WERI-Rb-1 (cell line): Measurements from ENCODE around the gene THAP3.

ENCODE experiments used
- DNase-seq: peaks from one replicate; pipeline ENCODE4 v3.0.0-alpha.2; 2020
- H3K27ac ChIP-seq: fragments of 250-450 bp; sonication (Bioruptor Pico); 2 replicates; pipeline ENCODE4 v1.5.1; 2020; ENCODE audit warnings: mild to moderate bottlenecking, moderate library complexity
- H3K27me3 ChIP-seq: fragments of 250-450 bp; sonication (Bioruptor Pico); 2 replicates; pipeline ENCODE4 v1.5.1; 2021; ENCODE audit warnings: mild to moderate bottlenecking, low read depth, moderate library complexity; ENCODE audit not compliant: insufficient read depth, severe bottlenecking
- H3K36me3 ChIP-seq: fragments of 250-450 bp; sonication (Bioruptor Pico); 2 replicates; pipeline ENCODE4 v1.5.1; 2020; ENCODE audit warnings: mild to moderate bottlenecking, moderate library complexity
- H3K4me3 ChIP-seq: 2 replicates; pipeline ENCODE4 v1.5.1; 2011; ENCODE audit warnings: low read depth, mild to moderate bottlenecking, control low read depth, low read length
- H3K9me3 ChIP-seq: fragments of 250-450 bp; sonication (Bioruptor Pico); 2 replicates; pipeline ENCODE4 v1.5.1; 2021; ENCODE audit warnings: mild to moderate bottlenecking, moderate library complexity; ENCODE audit not compliant: severe bottlenecking
- TF ChIP-seq, protein P1 (sequence below): IDR thresholded peaks from 2 replicates; pipeline ENCODE4 v1.5.1; 2011; ENCODE audit warnings: low read depth, mild to moderate bottlenecking, control low read depth, inconsistent platforms, low read length

The THAP3 gene, protein sequence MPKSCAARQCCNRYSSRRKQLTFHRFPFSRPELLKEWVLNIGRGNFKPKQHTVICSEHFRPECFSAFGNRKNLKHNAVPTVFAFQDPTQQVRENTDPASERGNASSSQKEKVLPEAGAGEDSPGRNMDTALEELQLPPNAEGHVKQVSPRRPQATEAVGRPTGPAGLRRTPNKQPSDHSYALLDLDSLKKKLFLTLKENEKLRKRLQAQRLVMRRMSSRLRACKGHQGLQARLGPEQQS

DNA sequence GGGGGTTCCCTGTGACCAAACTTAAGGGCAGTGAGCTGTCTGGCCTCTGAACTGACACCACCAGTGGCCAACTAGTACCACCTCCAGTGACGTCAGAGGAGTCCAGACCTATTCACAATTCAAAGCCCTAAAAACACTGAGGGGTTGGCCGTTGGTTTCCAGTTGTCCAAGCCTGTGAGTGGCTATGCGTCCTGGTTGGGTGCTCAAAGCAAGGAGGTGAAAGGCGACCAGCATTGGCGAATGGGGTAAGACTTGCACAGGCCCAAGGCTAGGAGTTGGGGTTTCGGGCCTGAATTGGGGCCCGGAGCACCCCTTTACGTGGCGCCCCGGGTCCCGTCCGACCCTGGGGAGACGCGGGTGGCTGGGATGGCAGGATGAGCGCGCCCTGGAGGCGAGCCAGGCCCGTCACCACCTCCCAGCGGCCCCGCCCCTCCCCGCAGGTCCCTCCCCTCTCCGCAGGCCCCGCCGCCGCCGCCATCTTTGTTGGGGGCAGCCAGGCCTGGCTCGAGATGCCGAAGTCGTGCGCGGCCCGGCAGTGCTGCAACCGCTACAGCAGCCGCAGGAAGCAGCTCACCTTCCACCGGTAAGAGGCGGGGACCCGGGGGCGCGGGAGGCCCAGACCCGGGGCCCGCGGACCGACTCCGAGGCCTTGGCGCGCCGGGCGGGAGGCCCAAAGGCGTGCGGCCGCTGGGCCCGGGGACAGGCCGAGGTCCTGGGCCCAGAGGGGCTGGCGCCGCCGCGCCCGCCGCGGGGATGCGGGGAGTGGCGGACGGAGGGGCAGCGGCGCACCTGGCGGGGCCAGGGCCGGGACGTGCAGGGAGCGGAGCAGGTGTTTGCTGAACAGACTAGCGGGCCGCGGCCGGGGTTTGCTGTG lies at the start of gene THAP3:
Gene THAP3, plus strand, starts transcription at position 159 of the 874 bp plus-strand sequence. Its CDS starts 351 bp downstream, at position 510.
- TF ChIP-seq, protein P1, sequence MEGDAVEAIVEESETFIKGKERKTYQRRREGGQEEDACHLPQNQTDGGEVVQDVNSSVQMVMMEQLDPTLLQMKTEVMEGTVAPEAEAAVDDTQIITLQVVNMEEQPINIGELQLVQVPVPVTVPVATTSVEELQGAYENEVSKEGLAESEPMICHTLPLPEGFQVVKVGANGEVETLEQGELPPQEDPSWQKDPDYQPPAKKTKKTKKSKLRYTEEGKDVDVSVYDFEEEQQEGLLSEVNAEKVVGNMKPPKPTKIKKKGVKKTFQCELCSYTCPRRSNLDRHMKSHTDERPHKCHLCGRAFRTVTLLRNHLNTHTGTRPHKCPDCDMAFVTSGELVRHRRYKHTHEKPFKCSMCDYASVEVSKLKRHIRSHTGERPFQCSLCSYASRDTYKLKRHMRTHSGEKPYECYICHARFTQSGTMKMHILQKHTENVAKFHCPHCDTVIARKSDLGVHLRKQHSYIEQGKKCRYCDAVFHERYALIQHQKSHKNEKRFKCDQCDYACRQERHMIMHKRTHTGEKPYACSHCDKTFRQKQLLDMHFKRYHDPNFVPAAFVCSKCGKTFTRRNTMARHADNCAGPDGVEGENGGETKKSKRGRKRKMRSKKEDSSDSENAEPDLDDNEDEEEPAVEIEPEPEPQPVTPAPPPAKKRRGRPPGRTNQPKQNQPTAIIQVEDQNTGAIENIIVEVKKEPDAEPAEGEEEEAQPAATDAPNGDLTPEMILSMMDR, result peak; percentile 41
- peak; percentile 90 for DNase-seq
- Histone ChIP-seq H3K27ac (peak within 1 kb of the TSS; percentile 63), H3K27me3 (no peaks in the 10 kb centered on the region), H3K36me3 (peaks cover 76% of the 10 kb centered on the region), H3K4me3 (peak within 1 kb of the TSS; percentile 73), H3K9me3 (no peaks in the 10 kb centered on the region)

DNA sequence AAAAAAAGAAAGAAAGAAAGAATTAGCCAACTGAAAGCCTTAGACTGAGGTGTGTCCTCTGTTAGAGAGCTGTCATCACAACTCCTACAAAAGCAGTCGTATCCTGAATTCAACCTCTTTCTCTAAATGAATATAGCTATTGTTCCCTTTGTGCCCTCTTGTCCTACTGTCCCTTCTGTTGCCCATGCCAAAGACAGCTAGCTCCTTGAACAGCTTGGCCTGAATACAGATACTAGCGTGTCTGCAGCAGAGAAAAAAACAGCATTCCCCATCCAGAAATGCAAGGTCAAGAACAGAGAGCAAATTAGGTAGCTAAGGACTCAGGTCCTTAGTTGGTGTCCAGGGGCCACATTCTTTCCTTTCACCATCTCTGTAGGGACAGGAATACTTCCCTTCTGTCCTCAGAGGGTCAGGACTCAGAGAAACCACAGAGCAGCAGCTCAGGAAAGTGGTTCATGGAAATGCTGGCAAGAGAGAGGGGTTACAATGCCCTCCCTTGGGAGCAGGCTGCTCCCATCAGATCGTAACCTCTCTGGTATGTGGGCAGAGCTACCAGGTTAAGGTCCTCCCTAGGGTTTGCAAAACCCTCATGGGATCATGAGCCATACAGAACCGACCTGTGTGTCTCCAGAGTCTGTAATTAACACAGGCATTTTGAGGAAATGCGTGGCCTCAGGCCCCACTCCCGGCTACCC lies 46.7 kb upstream of the THAP3 start:
- TF ChIP-seq, protein P1, result no peak

DNA sequence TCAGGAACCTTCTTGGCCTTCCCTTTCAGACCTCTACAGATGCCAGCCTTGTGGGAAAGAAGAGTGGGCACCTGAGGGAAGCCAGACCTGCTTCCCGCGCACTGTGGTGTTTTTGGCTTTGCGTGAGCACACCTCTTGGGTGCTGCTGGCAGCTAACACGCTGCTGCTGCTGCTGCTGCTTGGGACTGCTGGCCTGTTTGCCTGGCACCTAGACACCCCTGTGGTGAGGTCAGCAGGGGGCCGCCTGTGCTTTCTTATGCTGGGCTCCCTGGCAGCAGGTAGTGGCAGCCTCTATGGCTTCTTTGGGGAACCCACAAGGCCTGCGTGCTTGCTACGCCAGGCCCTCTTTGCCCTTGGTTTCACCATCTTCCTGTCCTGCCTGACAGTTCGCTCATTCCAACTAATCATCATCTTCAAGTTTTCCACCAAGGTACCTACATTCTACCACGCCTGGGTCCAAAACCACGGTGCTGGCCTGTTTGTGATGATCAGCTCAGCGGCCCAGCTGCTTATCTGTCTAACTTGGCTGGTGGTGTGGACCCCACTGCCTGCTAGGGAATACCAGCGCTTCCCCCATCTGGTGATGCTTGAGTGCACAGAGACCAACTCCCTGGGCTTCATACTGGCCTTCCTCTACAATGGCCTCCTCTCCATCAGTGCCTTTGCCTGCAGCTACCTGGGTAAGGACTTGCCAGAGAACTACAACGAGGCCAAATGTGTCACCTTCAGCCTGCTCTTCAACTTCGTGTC lies 45.9 kb upstream of the THAP3 start:
- Histone ChIP-seq H3K27ac (peak overlapping the region; percentile 88), H3K4me3 (peak overlapping the region; percentile 81), H3K27me3 (no peaks in the 10 kb centered on the region), H3K9me3 (no peaks in the 10 kb centered on the region), H3K36me3 (peaks cover 27% of the 10 kb centered on the region)
- TF ChIP-seq, protein P1, result no peak
- DNase-seq, result no peak

More for the DNA sequence above, 46.7 kb upstream of the THAP3 start:
- H3K27me3 ChIP-seq, result no peaks in the 10 kb centered on the region
- peaks cover 23% of the 10 kb centered on the region for H3K36me3 ChIP-seq
- DNase-seq, result no peak
- no peak overlapping the region for H3K4me3 ChIP-seq
- no peaks in the 10 kb centered on the region for H3K9me3 ChIP-seq
- no peak overlapping the region for H3K27ac ChIP-seq

DNA sequence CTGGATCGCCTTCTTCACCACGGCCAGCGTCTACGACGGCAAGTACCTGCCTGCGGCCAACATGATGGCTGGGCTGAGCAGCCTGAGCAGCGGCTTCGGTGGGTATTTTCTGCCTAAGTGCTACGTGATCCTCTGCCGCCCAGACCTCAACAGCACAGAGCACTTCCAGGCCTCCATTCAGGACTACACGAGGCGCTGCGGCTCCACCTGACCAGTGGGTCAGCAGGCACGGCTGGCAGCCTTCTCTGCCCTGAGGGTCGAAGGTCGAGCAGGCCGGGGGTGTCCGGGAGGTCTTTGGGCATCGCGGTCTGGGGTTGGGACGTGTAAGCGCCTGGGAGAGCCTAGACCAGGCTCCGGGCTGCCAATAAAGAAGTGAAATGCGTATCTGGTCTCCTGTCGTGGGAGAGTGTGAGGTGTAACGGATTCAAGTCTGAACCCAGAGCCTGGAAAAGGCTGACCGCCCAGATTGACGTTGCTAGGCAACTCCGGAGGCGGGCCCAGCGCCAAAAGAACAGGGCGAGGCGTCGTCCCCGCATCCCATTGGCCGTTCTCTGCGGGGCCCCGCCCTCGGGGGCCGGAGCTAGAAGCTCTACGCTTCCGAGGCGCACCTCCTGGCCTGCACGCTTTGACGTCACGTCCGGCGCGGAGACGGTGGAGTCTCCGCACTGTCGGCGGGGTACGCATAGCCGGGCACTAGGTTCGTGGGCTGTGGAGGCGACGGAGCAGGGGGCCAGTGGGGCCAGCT lies 45.1 kb upstream of the THAP3 start, which contains the start of gene ZBTB48:
Gene ZBTB48, plus strand, starts transcription at position 621 of the 745 bp plus-strand sequence. CDS start 616 bp downstream, outside the sequence.
- no peaks in the 10 kb centered on the region for H3K9me3 ChIP-seq
- peak within 1 kb of the TSS; percentile 81 for H3K4me3 ChIP-seq
- peak within 1 kb of the TSS; percentile 88 for H3K27ac ChIP-seq
- TF ChIP-seq, protein P1, result no peak
- peaks cover 29% of the 10 kb centered on the region for H3K36me3 ChIP-seq
- no peaks in the 10 kb centered on the region for H3K27me3 ChIP-seq
- peak; percentile 99 for DNase-seq
